Neural cell (in vitro differentiated cells): ENCODE results near the gene MAG.

ENCODE experiments used
- CTCF ChIP-seq: fragments of 450-650 bp; IDR thresholded peaks from 2 replicates; pipeline ENCODE4 v1.5.1; 2014; ENCODE audit warnings: antibody characterized with exemption, mild to moderate bottlenecking, moderate library complexity; ENCODE audit not compliant: poor library complexity, severe bottlenecking
- EZH2 ChIP-seq: fragments of 200-600, 300-800 bp; shearing (Covaris generic), sonication (generic); IDR thresholded peaks from 2 replicates; pipeline ENCODE4 v1.6.1; 2014; ENCODE audit warnings: antibody characterized with exemption, low read length, borderline replicate concordance, mild to moderate bottlenecking; ENCODE audit not compliant: insufficient read depth, poor library complexity, severe bottlenecking
- POLR2AphosphoS5 ChIP-seq: IDR thresholded peaks from 2 replicates; pipeline ENCODE4 v1.6.1; 2012
- TAF1 ChIP-seq: IDR thresholded peaks from 2 replicates; pipeline ENCODE4 v1.6.1; 2012; ENCODE audit warnings: low read depth
- TF ChIP-seq, protein P1 (sequence below): IDR thresholded peaks from 2 replicates; pipeline ENCODE4 v1.6.1; 2012; ENCODE audit warnings: borderline replicate concordance

- no peak for TF ChIP-seq CTCF
- TF ChIP-seq, protein P1, sequence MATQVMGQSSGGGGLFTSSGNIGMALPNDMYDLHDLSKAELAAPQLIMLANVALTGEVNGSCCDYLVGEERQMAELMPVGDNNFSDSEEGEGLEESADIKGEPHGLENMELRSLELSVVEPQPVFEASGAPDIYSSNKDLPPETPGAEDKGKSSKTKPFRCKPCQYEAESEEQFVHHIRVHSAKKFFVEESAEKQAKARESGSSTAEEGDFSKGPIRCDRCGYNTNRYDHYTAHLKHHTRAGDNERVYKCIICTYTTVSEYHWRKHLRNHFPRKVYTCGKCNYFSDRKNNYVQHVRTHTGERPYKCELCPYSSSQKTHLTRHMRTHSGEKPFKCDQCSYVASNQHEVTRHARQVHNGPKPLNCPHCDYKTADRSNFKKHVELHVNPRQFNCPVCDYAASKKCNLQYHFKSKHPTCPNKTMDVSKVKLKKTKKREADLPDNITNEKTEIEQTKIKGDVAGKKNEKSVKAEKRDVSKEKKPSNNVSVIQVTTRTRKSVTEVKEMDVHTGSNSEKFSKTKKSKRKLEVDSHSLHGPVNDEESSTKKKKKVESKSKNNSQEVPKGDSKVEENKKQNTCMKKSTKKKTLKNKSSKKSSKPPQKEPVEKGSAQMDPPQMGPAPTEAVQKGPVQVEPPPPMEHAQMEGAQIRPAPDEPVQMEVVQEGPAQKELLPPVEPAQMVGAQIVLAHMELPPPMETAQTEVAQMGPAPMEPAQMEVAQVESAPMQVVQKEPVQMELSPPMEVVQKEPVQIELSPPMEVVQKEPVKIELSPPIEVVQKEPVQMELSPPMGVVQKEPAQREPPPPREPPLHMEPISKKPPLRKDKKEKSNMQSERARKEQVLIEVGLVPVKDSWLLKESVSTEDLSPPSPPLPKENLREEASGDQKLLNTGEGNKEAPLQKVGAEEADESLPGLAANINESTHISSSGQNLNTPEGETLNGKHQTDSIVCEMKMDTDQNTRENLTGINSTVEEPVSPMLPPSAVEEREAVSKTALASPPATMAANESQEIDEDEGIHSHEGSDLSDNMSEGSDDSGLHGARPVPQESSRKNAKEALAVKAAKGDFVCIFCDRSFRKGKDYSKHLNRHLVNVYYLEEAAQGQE: no peak
- TF ChIP-seq EZH2: no peak
- no peak for TF ChIP-seq TAF1
- TF ChIP-seq POLR2AphosphoS5: no peak
Observed at GRCh38 chr19:35265900-35266519, 26.0 kb upstream of the MAG start.
